ENCODE results near the gene DSG3. TPM values are rescaled to one million over a fixed set of nuclear protein-coding genes. Genes with fewer than 3 reads are reported as not detected.

The DSG3 gene
- total and polyA plus RNA-seq, 2 of the 8 experiments (the other 6 are each of a cell fraction or from before 2014, with no cell fraction given) = 0.03 to 0.07 TPM

DNA sequence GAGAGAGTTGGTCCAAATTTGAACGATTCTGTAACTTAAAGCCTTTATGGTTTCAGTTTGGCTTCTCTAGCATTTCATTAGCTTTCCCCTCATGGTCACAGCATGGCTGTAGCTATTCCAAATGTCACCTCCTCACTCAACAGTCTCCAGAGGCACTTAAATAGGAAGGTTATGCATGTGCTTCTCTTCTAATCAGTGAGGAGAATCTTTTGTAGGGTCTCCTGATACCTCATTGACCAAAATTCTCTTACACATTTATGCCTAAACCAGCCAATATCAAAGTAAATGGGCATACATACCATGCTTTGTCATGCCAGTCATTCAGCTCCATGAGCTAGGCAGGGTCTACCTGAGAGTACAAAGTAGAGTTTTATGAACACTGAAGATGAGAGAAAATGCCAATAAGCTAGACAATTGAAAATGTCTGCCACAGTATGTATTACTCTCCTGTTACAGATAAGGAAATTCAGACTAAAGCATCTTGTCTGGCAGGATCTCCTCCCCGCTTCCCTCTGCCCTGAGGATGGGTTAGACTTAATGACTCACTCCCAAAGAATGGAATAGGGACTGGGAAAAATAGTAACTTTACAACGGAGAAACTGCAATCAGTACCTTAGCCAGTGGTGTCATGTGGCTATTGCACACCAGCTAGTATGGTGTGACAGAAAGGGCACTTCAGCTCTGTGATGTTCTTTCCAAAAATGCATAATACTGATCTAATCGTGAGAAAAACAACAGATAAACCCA, 65.8 kb downstream of the DSG3 start:
- FAIRE-seq (no peak), DNase-seq (ENCODE audit: low read depth in 1 of 2, low spot score in 2 of 2) (no peak)
- no peak overlapping the region for H4K5ac ChIP-seq (ENCODE audit: insufficient read length, low read depth, low read length)
- H4K8ac ChIP-seq (ENCODE audit: extremely low read depth, insufficient read depth, low read length) = no peak overlapping the region
- H4K91ac ChIP-seq (replicated peaks; ENCODE audit: insufficient read length, low read length) = no peak overlapping the region
- no peak overlapping the region for H3K56ac ChIP-seq (replicated peaks; ENCODE audit: insufficient read length, low read depth, low read length)
- peaks cover 0 to 14% (median 6%) of the 10 kb centered on the region in 4 experiments; a peak in 4 of 7 replicates for H3K4me1 ChIP-seq (replicated peaks in 1 of 4; ENCODE audit: control insufficient read depth in 3 of 4, insufficient read depth in 4 of 4, low read length in 3 of 4)
- peaks cover 2 to 94% of the 10 kb centered on the region in 2 experiments; a peak in 3 of 4 replicates for H3K79me2 ChIP-seq (ENCODE audit: control insufficient read depth in 1 of 2, insufficient read depth in 2 of 2, low read length in 2 of 2)
- H3K23ac ChIP-seq (ENCODE audit: insufficient read length) = no peak overlapping the region
- no peak overlapping the region for H2AK5ac ChIP-seq (ENCODE audit: low read depth, low read length)
- ChIA-PET POLR2A (ENCODE audit: partially characterized antibody) (interaction anchor here (0.6 kb wide), 2 partner anchors 80 to 1859 kb away, joined by 3 read pairs; no protein-coding TSS in a partner anchor), CTCF (ENCODE audit: partially characterized antibody) (interaction anchor here (1.0 to 2.9 kb wide), 6 partner anchors 11 to 514 kb away, joined by 3 to 12 read pairs (median 4); no protein-coding TSS in a partner anchor)
- H3K9me3 ChIP-seq (ENCODE audit: insufficient read depth in 2 of 2, low read depth in 1 of 2, low read length in 1 of 2) = no peaks in the 10 kb centered on the region
- H2BK5ac ChIP-seq (ENCODE audit: low read depth, low read length) = no peak overlapping the region
- H3K23me2 ChIP-seq (ENCODE audit: low read depth, low read length) = no peaks in the 10 kb centered on the region; the same call in 1 of the 2 replicates
- no peak overlapping the region for H3K14ac ChIP-seq (ENCODE audit: insufficient read length)
- peaks cover 0 to 3% (median 0%) of the 10 kb centered on the region in 4 experiments; a peak in 2 of 8 replicates for H3K36me3 ChIP-seq (ENCODE audit: control insufficient read depth in 2 of 4, insufficient read depth in 4 of 4, low read length in 3 of 4)
- no peaks in the 10 kb centered on the region for H3K27me3 ChIP-seq (replicated peaks in 1 of 4; ENCODE audit: control insufficient read depth in 3 of 4, extremely low read depth in 1 of 4, insufficient read depth in 3 of 4, low read length in 3 of 4)
- H4K20me1 ChIP-seq (replicated peaks in 1 of 2; ENCODE audit: control insufficient read depth in 1 of 2, insufficient read depth in 2 of 2, low read length in 2 of 2) = peaks cover 3 to 8% of the 10 kb centered on the region in 2 experiments
- no peak overlapping the region for H2BK15ac ChIP-seq (ENCODE audit: low read length)
- H3K18ac ChIP-seq (ENCODE audit: extremely low read depth, low read length) = no peak overlapping the region
- no peak overlapping the region for H2BK12ac ChIP-seq (ENCODE audit: low read depth, low read length)
- H3K4me2 ChIP-seq (ENCODE audit: insufficient read depth in 1 of 2, low read depth in 2 of 2, low read length in 2 of 2) = no peak overlapping the region
- no peak overlapping the region for H2BK20ac ChIP-seq (ENCODE audit: low read length)
- H2BK120ac ChIP-seq (replicated peaks; ENCODE audit: low read depth, low read length) = no peak overlapping the region
- no peak overlapping the region for H2AFZ ChIP-seq (ENCODE audit: low read length)
- whole genome bisulfite sequencing, 2 experiments (ENCODE audit: extremely low coverage in 1 of 2, insufficient coverage in 1 of 2, insufficient read length in 1 of 2, insufficient replicate concordance in 2 of 2, low coverage in 1 of 2, low lambda C conversion rate in 2 of 2, missing lambda C conversion rate in 1 of 2) = 78% methylated on average over 4 of the region's 4 CpGs; no CpG with 5 or more reads in 1 of the 2 experiments
- no peak overlapping the region for H3K27ac ChIP-seq (ENCODE audit: low read depth, low read length)
- no peak overlapping the region for H3K4ac ChIP-seq (replicated peaks; ENCODE audit: insufficient read length, low read depth, low read length)
- no peak overlapping the region for H3K9ac ChIP-seq (replicated peaks in 1 of 4; ENCODE audit: extremely low read depth in 1 of 4, low read depth in 3 of 4, low read length in 3 of 4)
- TF ChIP-seq, protein P1, sequence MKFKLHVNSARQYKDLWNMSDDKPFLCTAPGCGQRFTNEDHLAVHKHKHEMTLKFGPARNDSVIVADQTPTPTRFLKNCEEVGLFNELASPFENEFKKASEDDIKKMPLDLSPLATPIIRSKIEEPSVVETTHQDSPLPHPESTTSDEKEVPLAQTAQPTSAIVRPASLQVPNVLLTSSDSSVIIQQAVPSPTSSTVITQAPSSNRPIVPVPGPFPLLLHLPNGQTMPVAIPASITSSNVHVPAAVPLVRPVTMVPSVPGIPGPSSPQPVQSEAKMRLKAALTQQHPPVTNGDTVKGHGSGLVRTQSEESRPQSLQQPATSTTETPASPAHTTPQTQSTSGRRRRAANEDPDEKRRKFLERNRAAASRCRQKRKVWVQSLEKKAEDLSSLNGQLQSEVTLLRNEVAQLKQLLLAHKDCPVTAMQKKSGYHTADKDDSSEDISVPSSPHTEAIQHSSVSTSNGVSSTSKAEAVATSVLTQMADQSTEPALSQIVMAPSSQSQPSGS (IDR thresholded peaks at IDR 0.05; ENCODE audit: low read length) = no peak
- TF ChIP-seq JUND (IDR thresholded peaks at IDR 0.05; ENCODE audit: low read length) = peak; percentile 80; the same call in 1 of the 2 replicates
- peaks cover 21% of the 10 kb centered on the region for H3K79me1 ChIP-seq (ENCODE audit: low read depth, low read length)
- H3K4me3 ChIP-seq (ENCODE audit: extremely low read depth in 1 of 4, insufficient read depth in 2 of 4, low read depth in 3 of 4, low read length in 4 of 4) = no peak overlapping the region

Measured in H1 (cell line).